Glomerular endothelial cell (primary cell): ENCODE data around the gene RPA1. TPM values are rescaled to one million over a fixed set of nuclear protein-coding genes. Genes with fewer than 3 reads are reported as not detected.

ENCODE experiments used
- DNase-seq: peaks from one replicate; pipeline ENCODE4 v3.0.0-alpha.2; 2011; ENCODE audit warnings: low read depth, low spot score; ENCODE audit errors: extremely low read depth
- total RNA-seq: library from RNA; depleted of rRNA; stranded (reverse); fragments of >200 nt; gene quantifications from 2 replicates; pipeline ENCODE4 v1.2.3, GENCODE V29; 2015

RPA1 gene
- total RNA-seq, 1 donor from 2014 or later, result 29.2 TPM

DNA sequence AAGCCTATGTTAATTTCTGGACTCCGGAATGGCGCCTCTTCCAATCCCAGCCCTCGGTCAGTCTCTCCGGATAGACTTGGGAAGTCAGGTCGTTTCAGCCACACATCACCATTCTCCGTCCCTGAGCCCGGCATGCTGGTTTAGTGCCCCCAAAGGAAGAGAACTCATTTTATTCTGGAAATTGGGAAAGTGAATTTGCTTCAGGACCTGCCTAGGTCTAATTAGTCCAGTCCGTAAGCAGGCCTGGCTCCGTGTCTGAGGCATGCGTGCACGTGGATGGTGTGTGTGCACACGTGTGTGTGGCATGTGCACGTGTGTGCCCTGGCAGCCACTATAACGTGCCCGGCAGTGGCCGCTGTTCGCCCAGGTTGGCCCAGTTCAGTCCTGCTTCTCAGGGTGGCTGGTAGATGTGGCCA is 77.4 kb downstream of the RPA1 start:
- no peak for DNase-seq

DNA sequence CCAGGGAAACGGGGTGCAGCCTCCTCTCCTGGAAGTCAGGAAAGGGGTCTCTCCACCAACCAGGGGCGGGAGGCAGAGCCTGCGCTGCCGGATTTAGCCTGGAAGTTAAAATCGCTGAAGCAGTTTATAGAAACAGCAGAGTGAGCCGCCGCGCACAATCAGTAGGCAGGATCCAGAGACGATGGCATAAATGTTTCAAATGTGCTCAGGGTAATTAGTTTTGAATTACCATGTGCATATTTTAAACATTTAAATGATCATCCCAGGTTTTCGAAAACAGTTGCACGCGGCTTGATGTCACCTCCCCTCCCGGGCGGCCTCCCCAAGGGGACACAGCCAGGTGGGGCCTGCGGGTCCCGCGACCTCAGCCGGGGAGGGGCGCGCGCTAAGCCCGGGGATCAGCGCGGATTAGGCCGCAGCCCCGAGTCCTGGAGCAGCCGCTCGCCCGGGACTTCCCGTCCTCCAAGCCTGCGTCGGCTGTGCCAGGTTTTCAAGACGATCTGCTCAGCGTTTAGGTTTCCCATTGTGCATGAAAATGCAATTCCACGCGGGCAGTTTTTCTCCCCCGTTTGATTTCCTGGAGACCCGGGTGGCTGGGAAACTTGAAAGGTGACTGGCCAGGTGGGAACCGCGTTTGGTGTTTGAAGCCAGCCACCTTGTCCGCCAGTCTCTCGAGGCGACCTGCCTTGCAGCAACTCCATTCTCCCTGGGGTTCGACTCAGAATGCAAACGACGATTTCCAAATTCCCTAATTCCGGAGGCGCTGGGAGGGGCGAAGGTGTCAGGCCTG is 78.3 kb downstream of the RPA1 start:
- DNase-seq, result no peak

DNA sequence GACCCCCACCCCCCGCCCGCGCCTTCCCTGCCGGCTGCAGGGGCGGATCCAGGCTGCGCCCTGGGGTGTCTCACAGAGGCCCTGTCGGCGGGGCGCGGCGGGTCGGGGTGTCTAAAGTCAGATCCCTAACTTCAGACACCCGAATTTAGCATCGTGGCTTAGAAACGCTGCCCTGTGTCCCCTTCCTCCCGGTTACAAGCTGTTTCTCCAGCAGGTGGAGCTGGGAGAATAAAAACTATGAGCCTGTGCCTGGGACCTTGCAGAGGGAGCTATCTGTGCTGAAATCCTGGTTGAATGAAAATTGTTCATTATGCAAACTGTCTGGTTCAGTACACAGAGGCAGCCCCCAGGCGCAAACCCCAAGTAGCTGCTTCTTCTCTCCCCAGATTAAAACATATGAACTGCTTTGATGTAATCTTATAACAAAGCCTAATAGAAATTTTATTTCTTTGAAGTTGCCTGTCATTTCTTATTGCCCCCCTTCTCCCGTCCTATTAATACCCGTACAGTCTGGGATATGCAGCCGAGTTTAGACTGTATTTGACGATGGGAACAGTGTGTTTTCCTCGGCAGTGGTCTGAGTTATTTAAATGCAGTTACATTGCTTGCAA is 79.0 kb downstream of the RPA1 start:
- DNase-seq, result peak; percentile 27

DNA sequence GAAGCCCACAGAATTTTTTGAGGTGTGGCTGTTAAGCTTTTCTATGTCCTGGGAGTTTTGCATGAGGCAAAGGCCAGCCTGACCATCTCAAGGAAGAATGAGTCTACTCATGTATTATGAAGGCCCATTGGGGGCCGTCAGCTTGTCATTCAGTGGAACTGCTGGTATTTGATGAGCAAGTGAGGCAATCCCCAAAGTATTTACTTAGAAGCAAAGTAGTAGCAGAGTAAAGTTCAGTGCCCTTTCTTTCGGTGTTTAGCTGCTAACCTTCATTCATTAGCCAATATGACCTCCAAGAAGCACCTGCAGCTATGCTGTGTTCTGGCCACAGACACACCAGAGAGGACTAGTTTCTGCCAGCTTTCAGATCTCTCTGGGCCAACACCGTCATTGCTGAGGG is 80.2 kb downstream of the RPA1 start:
- no peak for DNase-seq

DNA sequence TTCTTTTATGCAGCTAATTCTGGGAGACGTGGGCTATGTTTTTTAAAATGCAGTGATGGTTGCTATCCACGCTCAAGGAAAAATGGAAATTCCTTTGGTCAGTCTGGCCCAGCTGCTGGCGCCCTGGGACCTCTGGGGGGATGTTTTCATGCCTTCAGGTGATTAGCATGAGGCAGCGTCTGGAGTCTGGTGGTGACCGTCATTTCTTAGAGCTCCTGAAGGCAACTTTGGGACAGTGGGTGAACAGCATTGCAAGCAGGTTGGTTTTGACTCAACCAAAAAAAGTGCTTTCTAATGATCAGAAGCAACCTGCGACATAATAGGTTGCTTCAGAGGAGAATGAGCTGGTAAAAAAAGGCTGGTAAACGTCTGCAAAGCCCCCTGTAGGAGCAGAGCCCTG is 82.3 kb downstream of the RPA1 start:
- DNase-seq, result no peak

DNA sequence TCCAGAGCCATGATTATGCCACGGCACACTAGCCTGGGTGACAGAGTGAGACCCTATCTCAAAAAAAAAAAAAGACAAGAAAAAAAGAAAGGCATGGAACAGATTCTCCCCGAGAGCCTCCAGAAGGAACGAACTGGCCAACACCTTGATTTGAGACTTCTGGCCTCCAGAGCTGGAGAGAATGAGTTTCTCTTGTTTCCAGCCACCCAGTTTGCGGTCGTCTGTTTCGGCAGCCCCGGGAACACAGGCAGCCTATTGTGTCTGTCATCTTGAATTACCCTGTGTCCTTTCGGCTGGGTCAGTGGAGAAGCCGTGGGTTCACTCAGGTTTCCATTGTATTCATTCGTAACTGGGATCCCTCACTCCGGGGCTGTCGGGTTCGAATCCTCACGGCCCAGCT is 83.9 kb downstream of the RPA1 start:
- no peak for DNase-seq

DNA sequence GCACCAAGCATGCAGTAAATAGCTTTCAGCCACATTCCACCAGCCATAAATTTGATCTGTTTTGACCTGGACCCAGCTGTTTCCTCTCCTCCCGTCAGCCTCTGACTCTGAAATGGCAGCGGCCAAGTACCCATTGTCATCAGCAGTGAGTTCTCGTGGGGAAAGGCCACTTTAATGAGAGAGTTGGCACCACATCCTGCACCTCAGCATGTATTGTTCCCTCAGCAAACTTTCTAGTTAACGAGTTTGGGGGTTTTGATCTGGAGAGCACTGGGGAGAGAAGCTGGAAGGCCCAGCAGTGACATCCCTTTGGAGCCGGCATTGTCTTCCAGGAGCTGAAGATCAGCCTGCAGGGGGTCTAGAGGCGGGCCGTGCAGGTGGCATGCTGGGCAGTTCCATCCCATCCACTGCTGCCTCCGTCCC is 84.9 kb downstream of the RPA1 start:
- peak; percentile 44 for DNase-seq

DNA sequence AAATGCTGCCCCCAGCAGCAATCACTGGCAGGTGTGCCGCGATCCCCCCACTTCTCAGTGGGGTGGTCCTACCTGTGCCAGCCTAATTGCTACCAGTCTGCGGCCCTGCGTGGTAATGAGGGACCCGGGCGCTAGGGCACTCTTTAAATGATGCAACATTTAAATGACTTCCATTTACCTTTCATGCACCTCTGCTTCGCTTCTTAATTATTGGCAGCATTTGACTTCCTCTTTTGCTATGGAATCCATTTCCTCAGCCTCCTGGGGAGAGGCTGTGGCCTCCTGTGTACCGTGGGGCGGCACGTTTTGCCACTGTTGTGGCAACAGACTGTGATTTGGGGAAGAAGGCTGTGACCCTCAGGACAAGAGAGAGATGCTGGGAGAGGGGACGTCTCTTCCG is 86.1 kb downstream of the RPA1 start:
- DNase-seq, result no peak

DNA sequence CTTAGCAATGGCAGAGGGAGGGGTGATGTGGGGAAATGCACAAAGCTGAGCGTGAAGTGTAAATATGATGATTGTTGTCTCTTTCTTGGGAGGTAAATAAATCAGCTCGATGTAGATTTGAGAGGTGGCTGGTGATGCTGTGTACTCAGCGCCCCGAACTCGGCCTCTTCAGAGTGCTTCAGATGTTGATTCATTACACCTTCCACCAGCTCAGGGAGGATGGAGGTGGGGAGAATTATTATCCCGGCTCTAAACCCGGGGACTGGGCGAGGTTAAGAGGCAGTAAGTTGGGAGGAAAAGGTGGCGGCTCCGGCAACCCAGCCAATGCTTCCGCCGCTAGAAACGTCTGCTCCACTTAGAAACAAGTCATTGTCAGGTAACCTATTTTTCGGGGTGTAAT is 86.5 kb downstream of the RPA1 start:
- DNase-seq, result no peak

DNA sequence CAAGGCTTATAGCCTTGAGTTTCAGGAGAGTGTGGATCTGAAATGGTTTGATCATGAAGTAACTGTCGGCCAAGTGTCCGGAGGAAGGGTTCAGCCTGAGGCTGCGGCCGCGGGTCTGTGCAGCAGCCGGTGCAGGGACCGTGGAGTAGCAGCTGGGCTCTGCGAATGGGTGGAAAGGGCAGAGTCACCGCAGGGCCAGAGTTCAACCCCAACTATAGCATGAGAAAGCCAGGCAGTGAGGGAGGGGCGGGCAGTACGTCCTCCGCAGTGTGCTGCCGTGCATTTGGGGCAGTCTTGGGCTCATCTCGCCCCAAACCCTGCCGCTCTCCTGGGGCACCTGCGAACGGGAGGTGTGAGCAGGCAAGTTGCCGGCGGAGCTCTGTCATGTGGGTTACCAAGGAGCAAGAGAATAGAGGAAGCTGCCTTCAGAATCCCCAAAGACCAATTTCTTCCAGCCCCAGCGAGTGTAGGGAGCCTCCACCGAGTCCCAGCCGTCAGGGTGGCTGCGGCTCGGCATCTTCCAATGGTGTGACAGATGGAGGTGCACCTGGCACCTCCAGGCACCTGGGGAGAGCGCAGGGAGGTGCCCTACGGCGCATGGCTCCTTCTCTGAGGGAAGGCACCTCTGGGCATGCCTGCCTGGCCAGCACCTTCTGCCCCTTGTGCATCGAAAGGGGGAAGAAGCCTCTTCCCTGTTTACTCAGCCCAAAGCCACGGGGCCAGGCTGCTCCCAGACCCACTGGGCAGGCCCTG is 87.3 kb downstream of the RPA1 start:
- no peak for DNase-seq

DNA sequence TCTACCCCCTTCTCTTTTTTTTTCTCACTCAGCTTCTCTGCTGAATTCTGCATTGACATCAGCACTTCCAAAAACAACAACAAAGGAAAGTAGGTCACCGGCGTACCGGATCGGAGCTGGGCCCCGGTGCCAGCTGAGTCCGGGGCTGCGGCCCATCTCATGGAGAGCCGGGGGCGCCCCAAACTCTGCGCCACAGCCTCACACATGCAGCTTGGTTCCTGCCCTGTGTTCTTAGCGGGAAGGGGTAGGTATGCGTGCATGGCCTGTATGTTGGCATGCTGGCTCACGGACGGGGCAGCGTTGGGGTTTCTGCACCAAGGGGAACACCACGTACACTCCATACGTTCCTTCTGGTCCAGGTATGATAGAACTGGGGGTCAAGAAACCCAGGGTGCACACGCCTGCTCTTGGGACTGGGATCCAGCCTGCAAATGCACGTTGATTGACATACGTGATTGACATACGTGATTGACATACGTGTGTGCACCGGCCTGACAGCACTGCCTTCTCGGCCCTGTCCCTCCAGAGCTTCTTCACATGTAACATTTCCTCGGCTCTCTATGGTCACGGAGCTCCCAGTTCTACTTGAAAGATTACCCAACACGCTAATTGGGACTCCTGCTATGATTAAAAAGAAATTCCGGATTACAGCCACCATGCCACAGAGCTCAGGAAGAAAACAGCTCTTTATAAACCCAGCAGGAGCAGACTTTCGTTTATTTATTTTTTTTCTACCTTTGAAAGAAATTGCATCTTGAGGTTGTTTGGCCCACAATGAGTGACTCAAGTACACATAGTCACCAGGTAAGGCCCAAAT is 88.7 kb downstream of the RPA1 start:
- DNase-seq, result no peak

DNA sequence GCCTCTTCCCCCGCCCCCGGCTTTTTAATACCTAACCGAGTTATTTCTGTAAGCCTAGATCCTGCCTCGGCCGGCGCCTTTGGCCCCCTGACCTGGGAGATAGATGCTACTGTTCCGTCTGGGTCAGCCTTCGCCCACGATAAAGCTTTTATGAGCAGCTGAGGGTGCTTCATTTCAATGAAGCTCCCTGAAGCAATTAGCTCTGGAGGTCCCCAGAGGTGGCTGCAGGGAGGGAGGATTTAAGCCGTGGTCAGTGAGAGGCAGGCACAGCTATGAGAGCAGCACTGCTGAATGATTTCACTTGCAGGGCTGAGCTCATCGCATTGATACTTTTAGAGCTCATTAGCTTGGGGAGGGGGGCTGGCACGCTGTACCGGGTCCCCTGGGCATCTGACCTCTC is 89.4 kb downstream of the RPA1 start:
- no peak for DNase-seq

DNA sequence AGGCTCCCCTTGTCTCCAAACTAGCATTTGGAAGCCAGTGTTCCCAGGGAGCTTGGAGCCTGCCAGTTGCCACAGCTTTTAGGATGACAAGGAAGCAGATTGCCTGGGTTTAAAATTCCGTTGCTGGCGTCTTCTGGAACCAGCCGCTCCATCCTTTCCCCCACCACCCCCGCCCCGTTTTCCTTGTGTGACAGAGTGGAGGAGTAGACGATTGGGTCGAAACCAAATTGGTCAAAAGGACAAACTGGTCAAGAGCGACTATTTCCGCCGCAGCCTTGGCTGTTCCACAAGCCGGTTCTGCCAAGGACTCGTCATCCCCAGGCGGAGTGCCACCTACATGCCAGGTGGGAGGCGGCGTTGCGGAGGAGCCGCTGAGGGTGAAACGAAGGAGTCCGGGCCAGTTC is 91.1 kb downstream of the RPA1 start:
- no peak for DNase-seq

DNA sequence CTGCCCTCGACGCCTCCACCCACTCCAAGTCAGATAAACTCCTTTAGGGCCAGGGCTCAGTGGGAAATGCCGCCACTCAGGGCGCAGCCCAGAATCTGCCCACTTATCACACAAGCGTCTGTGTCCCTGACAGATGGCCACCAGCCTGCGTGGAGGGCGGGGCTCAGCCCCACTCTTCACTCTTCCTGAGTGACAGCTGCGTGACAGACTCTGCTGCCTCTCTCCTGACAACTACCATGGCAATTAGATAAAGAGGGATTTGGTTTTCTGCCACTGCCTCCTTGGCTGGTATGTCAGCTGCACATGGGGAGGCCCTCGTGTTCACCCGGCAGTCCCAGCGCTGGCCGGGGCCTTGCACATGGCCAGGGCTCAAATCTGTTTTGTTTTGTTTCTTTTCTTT is 99.2 kb downstream of the RPA1 start:
- no peak for DNase-seq

DNA sequence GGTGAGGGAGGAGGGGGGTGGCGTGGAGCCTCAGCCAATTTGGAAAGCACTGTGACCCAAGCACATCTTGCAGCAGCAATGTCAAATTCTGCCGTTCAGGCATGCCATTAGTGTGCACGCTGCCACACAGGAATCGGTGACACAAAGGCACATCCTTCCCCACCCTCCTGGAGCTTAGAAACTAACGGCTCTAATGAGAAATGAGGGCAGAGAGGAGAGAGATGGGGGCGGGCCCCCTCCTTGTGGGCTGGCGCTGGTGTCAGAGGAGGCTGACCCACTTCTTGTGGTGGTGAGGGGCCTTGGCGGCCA is 100.5 kb downstream of the RPA1 start:
- DNase-seq, result no peak

DNA sequence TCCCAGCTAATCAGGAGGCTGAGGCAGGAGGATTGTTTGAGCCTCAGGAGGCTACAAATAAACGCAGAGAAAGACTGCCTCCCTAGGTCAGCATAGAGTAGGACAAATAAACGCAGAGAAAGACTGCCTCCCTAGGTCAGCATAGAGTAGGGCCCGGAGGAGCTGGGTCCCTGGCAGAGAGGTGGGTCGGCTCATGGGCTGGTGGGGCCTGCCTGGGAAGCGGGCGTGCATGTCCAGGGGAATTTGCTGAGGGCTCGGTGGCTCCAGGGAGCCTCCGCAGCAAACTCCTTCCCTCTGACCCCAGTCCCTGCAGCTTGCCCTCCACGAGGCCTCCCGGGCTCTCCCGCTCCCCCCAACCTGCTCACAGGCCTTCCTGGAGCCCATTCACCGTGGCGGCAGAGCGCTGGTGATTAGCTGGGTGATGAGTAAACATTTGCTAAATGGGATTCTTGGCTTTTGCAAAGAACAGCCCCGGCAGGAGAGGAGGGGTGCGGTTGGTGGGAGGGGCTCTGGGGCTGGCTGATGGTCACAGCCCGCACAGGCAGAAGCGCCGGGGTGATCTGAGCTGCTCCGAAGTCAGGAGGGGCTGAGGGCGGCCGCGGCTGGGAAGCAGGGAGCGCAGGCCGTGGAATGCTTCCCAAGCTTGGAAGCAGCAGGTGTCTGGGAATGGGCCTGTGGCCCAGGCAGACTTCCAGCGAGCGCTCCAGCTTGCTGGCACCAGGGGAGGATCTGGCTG is 102.2 kb downstream of the RPA1 start:
- DNase-seq, result no peak

DNA sequence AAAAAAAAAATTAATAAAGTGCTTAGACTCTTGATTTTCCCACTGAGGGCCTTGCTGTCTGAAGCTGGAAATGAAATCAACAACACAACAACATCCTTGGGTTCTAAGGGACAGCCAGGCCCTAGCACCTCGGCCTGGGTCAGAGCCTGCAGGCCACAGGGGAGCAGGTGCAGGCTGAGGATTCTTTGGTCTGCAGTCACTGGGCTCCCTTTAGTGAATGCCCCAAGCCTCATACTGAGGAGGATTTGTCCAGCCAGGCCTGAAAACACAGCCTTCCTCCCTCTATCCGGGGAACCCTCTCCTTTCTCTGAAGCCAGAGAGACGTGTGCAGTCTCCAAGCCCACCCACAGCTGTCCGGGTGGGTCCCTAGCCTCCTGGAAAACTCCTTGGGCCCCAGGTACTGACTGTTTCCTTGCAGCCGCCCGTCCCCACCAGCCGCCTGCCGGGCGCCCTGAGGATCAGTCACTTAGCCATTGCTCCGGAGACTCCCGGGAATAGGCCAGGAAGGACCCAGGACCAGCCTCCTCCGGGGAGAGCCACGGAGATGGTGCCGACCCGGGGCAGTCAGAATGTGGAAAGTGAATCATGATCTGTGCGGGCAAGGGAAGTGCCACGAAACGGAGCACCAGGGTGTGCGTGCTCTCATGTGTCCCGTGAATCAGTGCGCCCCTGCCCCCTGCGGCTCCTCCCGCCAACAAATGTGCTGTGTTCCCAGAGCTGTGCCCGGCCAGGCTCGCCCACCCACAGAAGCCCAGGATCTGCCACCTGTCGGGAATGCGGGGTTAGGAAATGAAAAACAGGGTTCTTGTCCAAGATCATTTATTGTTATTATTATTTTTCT is 104.3 kb downstream of the RPA1 start:
- DNase-seq, result no peak

DNA sequence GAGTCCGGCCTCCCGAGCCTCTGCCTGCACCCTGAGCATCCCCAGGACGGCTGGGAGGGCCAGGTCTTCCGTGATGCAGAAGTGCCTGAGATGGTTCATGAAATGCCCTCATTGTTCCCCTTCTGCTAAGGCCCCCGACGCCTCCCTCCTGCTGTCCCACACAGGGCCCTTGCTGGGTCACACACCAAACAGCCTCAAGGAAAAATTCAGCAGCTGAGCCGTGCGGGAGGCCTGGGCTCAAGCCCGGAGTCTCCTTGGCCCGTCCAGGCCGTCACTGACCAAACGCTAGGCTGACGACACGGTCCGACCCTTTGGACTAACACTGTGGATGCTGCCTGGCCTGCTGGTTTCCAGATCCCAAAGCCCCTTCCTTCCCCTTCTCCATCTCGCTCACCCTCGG is 105.1 kb downstream of the RPA1 start:
- DNase-seq, result no peak

DNA sequence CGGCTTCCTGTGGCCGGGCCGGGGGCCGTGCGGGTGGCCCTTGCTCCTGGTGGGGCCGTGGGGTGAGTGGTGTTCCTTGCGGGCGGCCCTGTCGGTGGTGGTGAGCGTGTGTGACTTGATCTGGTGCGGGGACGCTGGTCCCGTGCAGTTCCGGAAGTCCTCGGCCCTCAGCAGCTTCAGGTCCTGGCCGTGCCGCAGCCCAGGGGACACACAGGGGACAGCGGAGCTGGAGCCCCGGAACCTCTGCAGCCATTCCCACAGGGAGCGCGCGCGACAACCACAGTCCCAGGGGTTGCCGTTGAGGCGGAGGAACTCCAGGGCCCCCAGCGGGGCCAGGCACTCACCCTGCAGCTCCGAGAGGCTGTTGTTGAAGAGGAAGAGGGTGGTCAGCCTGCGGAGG is 107.0 kb downstream of the RPA1 start:
- no peak for DNase-seq

DNA sequence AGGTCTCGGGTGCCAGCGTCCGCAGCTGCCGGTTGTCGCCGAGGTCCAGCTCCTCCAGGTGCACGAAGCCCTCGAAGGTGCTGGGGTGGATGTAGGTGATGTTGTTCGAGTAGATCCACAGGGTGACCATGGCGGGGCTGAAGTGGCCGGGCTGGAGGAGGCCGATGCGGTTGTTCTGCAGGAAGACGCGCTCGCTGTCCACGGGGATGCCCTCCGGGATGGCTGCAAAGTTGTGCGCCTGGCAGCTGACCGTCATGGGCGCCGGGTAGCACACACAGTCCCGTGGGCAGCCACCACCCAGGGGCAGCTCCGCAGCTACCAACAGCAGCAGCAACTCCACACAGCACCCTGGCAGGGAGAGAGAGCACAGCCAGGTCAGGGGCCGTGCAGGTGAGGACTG is 107.7 kb downstream of the RPA1 start:
- no peak for DNase-seq
